Activated CD8-positive, alpha-beta memory T cell treated with anti-CD3 and anti-CD28 coated beads for 1 hour (primary cell): ENCODE results near the gene DLG5.

Source experiments
- DNase-seq, 2 donors: peaks; one replicate each; pipeline ENCODE4 v3.0.0-alpha.2; 2020; ENCODE audit warnings: low read depth in 1 of 2; ENCODE audit errors: extremely low read depth in 1 of 2

The DLG5 gene

GRCh38 chr10:77868523-77868922 is 58.0 kb downstream of the DLG5 start:
- DNase-seq = no peak

- DNase-seq = no peak
These were observed 59.3 kb downstream of the DLG5 start for GRCh38 chr10:77867124-77867719.

GRCh38 chr10:77866598-77866997 is 60.0 kb downstream of the DLG5 start:
- no peak for DNase-seq

- DNase-seq = no peak
These were observed 60.8 kb downstream of the DLG5 start for GRCh38 chr10:77865580-77866324.

GRCh38 chr10:77864151-77864851 is 62.3 kb downstream of the DLG5 start:
- no peak for DNase-seq

- no peak for DNase-seq
These were observed 63.1 kb downstream of the DLG5 start for GRCh38 chr10:77863446-77863845.

GRCh38 chr10:77862595-77862994 is 64.0 kb downstream of the DLG5 start:
- no peak for DNase-seq

GRCh38 chr10:77861366-77861765 is 65.2 kb downstream of the DLG5 start:
- DNase-seq = no peak

GRCh38 chr10:77859865-77860282 is 66.7 kb downstream of the DLG5 start:
- DNase-seq = no peak

GRCh38 chr10:77859200-77859864 is 67.2 kb downstream of the DLG5 start:
- DNase-seq = no peak

GRCh38 chr10:77857272-77857671 is 69.3 kb downstream of the DLG5 start:
- DNase-seq = no peak

GRCh38 chr10:77856566-77856965 is 70.0 kb downstream of the DLG5 start:
- DNase-seq = no peak

GRCh38 chr10:77855404-77856155 is 71.0 kb downstream of the DLG5 start:
- DNase-seq = no peak

GRCh38 chr10:77854115-77854514 is 72.4 kb downstream of the DLG5 start:
- DNase-seq = no peak

GRCh38 chr10:77853256-77853655 is 73.3 kb downstream of the DLG5 start:
- no peak for DNase-seq

GRCh38 chr10:77850620-77851231 is 75.8 kb downstream of the DLG5 start:
- no peak for DNase-seq

- DNase-seq = no peak
These were observed 77.4 kb downstream of the DLG5 start for GRCh38 chr10:77849039-77849664.

- DNase-seq = peak in 1 of 2 donors; percentile 44
These were observed 79.7 kb downstream of the DLG5 start for GRCh38 chr10:77846718-77847311.

GRCh38 chr10:77845451-77845850 is 81.1 kb downstream of the DLG5 start:
- DNase-seq = no peak
